ENCODE measurements around the gene KRTAP5-5. TPM values are rescaled to one million over a fixed set of nuclear protein-coding genes. Genes with fewer than 3 reads are reported as not detected.

Gene KRTAP5-5
- total RNA-seq, 4 donors from 2014 or later: 2.5 TPM; not detected in 3

GRCh38 chr11:1633864-1634263 lies 4.3 kb downstream of the KRTAP5-5 start:
- no peak overlapping the region for H3K4me3 ChIP-seq (ENCODE audit: low read depth, poor library complexity, severe bottlenecking)
- 84 to 92% methylated on average over 9 to 10 of the region's 10 CpGs for WGBS, 2 donors
- intact Hi-C loops (cut with DNase I; ENCODE audit: low total_unique reads): no loop called here
- DNase-seq (ENCODE audit: low spot score in 2 of 2): no peak
- TF ChIP-seq, protein P1, sequence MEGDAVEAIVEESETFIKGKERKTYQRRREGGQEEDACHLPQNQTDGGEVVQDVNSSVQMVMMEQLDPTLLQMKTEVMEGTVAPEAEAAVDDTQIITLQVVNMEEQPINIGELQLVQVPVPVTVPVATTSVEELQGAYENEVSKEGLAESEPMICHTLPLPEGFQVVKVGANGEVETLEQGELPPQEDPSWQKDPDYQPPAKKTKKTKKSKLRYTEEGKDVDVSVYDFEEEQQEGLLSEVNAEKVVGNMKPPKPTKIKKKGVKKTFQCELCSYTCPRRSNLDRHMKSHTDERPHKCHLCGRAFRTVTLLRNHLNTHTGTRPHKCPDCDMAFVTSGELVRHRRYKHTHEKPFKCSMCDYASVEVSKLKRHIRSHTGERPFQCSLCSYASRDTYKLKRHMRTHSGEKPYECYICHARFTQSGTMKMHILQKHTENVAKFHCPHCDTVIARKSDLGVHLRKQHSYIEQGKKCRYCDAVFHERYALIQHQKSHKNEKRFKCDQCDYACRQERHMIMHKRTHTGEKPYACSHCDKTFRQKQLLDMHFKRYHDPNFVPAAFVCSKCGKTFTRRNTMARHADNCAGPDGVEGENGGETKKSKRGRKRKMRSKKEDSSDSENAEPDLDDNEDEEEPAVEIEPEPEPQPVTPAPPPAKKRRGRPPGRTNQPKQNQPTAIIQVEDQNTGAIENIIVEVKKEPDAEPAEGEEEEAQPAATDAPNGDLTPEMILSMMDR (IDR thresholded peaks at IDR 0.05): no peak
- TF ChIP-seq POLR2A (IDR thresholded peaks at IDR 0.05): no peak

DNA sequence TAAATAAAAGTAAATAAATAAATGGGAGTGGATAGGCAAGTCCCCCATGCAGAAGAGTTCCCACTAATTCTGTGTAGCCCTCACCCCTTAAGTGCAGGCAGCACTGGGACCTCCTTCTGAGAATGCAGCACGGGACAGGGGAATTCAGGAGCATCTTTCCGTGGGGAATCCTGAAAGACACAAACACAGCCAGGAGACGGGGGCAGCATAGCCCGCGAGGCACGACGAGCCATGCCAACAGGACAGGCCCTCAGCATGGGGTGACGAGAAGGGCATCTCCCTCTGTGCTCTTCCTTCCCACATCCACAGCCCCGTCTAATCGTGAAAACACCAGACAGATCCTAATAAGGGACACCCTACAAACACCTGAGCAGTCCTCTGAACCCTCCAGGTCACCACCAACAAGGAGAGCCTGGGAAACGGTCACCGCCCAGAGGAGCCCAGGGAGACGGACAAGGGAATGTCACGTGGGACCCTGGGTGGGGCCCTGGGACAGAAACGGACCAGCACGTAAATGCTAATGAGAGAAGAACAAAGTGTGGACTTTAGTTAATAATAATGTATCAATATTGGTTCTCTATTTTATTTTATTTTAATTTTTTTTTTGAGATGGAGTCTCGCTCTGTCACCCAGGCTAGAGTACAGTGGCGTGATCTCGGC lies 6.8 kb downstream of the KRTAP5-5 start:
- no peak overlapping the region for H3K4me3 ChIP-seq (ENCODE audit: low read depth, poor library complexity, severe bottlenecking)
- no peak for DNase-seq (ENCODE audit: low spot score in 2 of 2)
- no peak for TF ChIP-seq POLR2A (IDR thresholded peaks at IDR 0.05)
- TF ChIP-seq, protein P1 (IDR thresholded peaks at IDR 0.05): no peak
- intact Hi-C loops (cut with DNase I; ENCODE audit: low total_unique reads): no loop called here
- WGBS, 2 donors: 81 to 90% methylated on average over 19 of the region's 19 CpGs

- DNase-seq (ENCODE audit: low spot score in 2 of 2): no peak
- intact Hi-C loops (cut with DNase I; ENCODE audit: low total_unique reads): no loop called here
- WGBS, 2 donors: 87 to 91% methylated on average over 2 of the region's 2 CpGs
- no peak overlapping the region for H3K4me3 ChIP-seq (ENCODE audit: low read depth, poor library complexity, severe bottlenecking)
- TF ChIP-seq POLR2A (IDR thresholded peaks at IDR 0.05): no peak
- TF ChIP-seq, protein P1 (IDR thresholded peaks at IDR 0.05): no peak
These were observed 8.1 kb downstream of the KRTAP5-5 start for GRCh38 chr11:1637628-1638027.

DNA sequence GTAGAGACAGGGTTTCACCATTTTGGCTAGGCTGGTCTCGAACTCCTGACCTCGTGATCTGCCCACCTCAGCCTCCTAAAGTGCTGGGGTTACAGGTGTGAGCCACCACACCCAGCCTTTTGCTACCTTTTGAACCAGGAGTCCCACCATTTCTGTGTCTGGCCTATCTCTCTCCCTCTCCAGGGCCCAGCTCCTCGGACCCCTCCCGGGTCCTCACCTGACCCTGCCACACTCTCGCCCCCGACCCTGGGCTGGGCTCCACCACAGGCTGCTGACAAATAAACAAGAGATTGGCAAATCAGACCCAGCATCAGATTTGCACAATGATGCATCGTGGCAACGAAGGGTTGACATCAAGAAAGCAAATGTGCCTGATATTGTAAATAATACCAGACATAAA lies 8.8 kb downstream of the KRTAP5-5 start:
- TF ChIP-seq, protein P1 (IDR thresholded peaks at IDR 0.05): no peak
- TF ChIP-seq POLR2A (IDR thresholded peaks at IDR 0.05): no peak
- no peak for DNase-seq (ENCODE audit: low spot score in 2 of 2)
- H3K4me3 ChIP-seq (ENCODE audit: low read depth, poor library complexity, severe bottlenecking): no peak overlapping the region
- intact Hi-C loops (cut with DNase I; ENCODE audit: low total_unique reads): no loop called here
- 82 to 85% methylated on average over 8 of the region's 8 CpGs for WGBS, 2 donors

GRCh38 chr11:1639102-1639620 lies 9.6 kb downstream of the KRTAP5-5 start:
- DNase-seq (ENCODE audit: low spot score in 2 of 2): no peak
- TF ChIP-seq, protein P1 (IDR thresholded peaks at IDR 0.05): no peak
- TF ChIP-seq POLR2A (IDR thresholded peaks at IDR 0.05): no peak
- intact Hi-C loops (cut with DNase I; ENCODE audit: low total_unique reads): no loop called here
- WGBS, 2 donors: 36 to 41% methylated on average over 18 of the region's 18 CpGs
- no peak overlapping the region for H3K4me3 ChIP-seq (ENCODE audit: low read depth, poor library complexity, severe bottlenecking)

DNA sequence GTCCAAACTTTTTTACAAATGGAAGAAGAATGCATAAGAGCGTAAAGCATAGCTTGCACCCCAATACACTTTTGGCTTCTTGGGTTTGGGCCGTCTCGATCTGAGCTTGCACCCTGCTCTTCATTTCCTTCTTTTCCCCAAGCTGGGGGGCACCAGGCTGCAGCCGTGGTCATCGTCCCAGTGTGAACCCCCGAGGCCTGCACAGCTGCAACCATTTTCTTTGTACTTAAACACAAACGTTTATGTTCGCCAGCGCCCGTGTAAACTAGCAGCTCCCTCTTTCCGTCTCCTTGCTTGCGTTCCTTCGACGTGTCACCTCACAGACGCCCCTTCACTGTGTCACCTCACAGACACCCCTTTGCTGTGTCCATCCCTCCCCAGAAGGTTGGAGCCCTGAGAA lies 10.1 kb downstream of the KRTAP5-5 start:
- intact Hi-C loops (cut with DNase I; ENCODE audit: low total_unique reads): no loop called here
- TF ChIP-seq, protein P1 (IDR thresholded peaks at IDR 0.05): no peak
- no peak for TF ChIP-seq POLR2A (IDR thresholded peaks at IDR 0.05)
- 58 to 62% methylated on average over 15 of the region's 15 CpGs for WGBS, 2 donors

More for the DNA sequence above, 10.1 kb downstream of the KRTAP5-5 start:
- H3K4me3 ChIP-seq (ENCODE audit: low read depth, poor library complexity, severe bottlenecking): no peak overlapping the region
- DNase-seq (ENCODE audit: low spot score in 2 of 2): no peak

Measured in lower leg skin (tissue), 4 donors.